H9 (cell line): ENCODE measurements around the gene PRKAG1. TPM values are rescaled to one million over a fixed set of nuclear protein-coding genes. Genes with fewer than 3 reads are reported as not detected.

ENCODE experiments used
- DNase-seq: peaks from one replicate; pipeline ENCODE4 v3.0.0-alpha.2; 2017
- H2AFZ ChIP-seq: one replicate; pipeline ENCODE4 v1.6.1; 2013; ENCODE audit warnings: mild to moderate bottlenecking, low read length, control low read depth, moderate library complexity
- H2AK5ac ChIP-seq: 2 replicates; pipeline ENCODE4 v1.6.1; 2013; ENCODE audit warnings: low read length, control low read depth, mixed read lengths; ENCODE audit not compliant: insufficient read length
- H2BK120ac ChIP-seq: one replicate; pipeline ENCODE4 v1.6.1; 2013; ENCODE audit warnings: low read depth, mild to moderate bottlenecking, low read length, control low read depth, inconsistent platforms; ENCODE audit not compliant: poor library complexity, severe bottlenecking
- H2BK12ac ChIP-seq: 2 replicates; pipeline ENCODE4 v1.6.1; 2013; ENCODE audit warnings: low read length, control low read depth, mixed read lengths, low read depth; ENCODE audit not compliant: insufficient read length
- H2BK15ac ChIP-seq: 2 replicates; pipeline ENCODE4 v1.6.1; 2013; ENCODE audit warnings: low read depth, low read length, control low read depth
- H2BK20ac ChIP-seq: one replicate; pipeline ENCODE4 v1.6.1; 2013; ENCODE audit warnings: low read depth, mild to moderate bottlenecking, low read length, control low read depth, inconsistent platforms; ENCODE audit not compliant: poor library complexity, severe bottlenecking
- H2BK5ac ChIP-seq: 2 replicates; pipeline ENCODE4 v1.6.1; 2013; ENCODE audit warnings: low read length, control low read depth, mixed read lengths; ENCODE audit not compliant: insufficient read length
- H3K14ac ChIP-seq: 2 replicates; pipeline ENCODE4 v1.6.1; 2013; ENCODE audit warnings: low read length, control low read depth; ENCODE audit not compliant: insufficient read depth
- H3K18ac ChIP-seq: 2 replicates; pipeline ENCODE4 v1.6.1; 2013; ENCODE audit warnings: low read depth, mild to moderate bottlenecking, mixed read lengths, low read length, control low read depth; ENCODE audit not compliant: insufficient read length
- H3K23ac ChIP-seq: 2 replicates; pipeline ENCODE4 v1.6.1; 2013; ENCODE audit warnings: low read length, control low read depth, mixed read lengths, low read depth; ENCODE audit not compliant: insufficient read length
- H3K23me2 ChIP-seq: 2 replicates; pipeline ENCODE4 v1.6.1; 2013; ENCODE audit warnings: low read depth, mild to moderate bottlenecking, mixed read lengths, low read length, control low read depth; ENCODE audit not compliant: insufficient read length, poor library complexity, severe bottlenecking
- H3K27ac ChIP-seq: 2 replicates; pipeline ENCODE4 v1.5.1; 2013; ENCODE audit warnings: low read length, control low read depth, mixed read lengths, low read depth; ENCODE audit not compliant: insufficient read length
- H3K27me3 ChIP-seq: 2 replicates; pipeline ENCODE4 v1.6.1; 2013; ENCODE audit warnings: low read length, control low read depth, inconsistent platforms; ENCODE audit not compliant: insufficient read depth
- H3K4ac ChIP-seq: 2 replicates; pipeline ENCODE4 v1.6.1; 2013; ENCODE audit warnings: low read depth, mild to moderate bottlenecking, control low read depth, inconsistent platforms, low read length, moderate library complexity
- H3K4me1 ChIP-seq: 2 replicates; pipeline ENCODE4 v1.6.1; 2013; ENCODE audit warnings: low read length, control low read depth, inconsistent platforms; ENCODE audit not compliant: insufficient read depth
- H3K4me2 ChIP-seq: 2 replicates; pipeline ENCODE4 v1.6.1; 2013; ENCODE audit warnings: low read length, control low read depth, mixed read lengths; ENCODE audit not compliant: insufficient read length, insufficient read depth
- H3K56ac ChIP-seq: 2 replicates; pipeline ENCODE4 v1.6.1; 2013; ENCODE audit warnings: low read depth, mild to moderate bottlenecking, mixed read lengths, low read length, control low read depth; ENCODE audit not compliant: insufficient read length
- H3K79me1 ChIP-seq: 2 replicates; pipeline ENCODE4 v1.6.1; 2013; ENCODE audit warnings: low read depth, mild to moderate bottlenecking, moderate library complexity, low read length, control low read depth, inconsistent platforms; ENCODE audit not compliant: insufficient read depth, poor library complexity, severe bottlenecking
- H3K79me2 ChIP-seq: 2 replicates; pipeline ENCODE4 v1.6.1; 2013; ENCODE audit warnings: low read length, control low read depth, inconsistent platforms; ENCODE audit not compliant: insufficient read depth
- H3K9ac ChIP-seq: 2 replicates; pipeline ENCODE4 v1.6.1; 2013; ENCODE audit warnings: low read length, control low read depth, mixed read lengths; ENCODE audit not compliant: insufficient read length; ENCODE audit errors: extremely low read depth
- H3K9me3 ChIP-seq: one replicate; pipeline ENCODE4 v1.6.1; 2013; ENCODE audit warnings: low read depth, low read length, inconsistent platforms; ENCODE audit not compliant: control insufficient read depth
- H3T11ph ChIP-seq: one replicate; pipeline ENCODE4 v1.6.1; 2013; ENCODE audit warnings: mild to moderate bottlenecking, low read length, control low read depth, inconsistent platforms
- H4K20me1 ChIP-seq: one replicate; pipeline ENCODE4 v1.6.1; 2013; ENCODE audit not compliant: control insufficient read depth, insufficient read length, insufficient read depth
- H4K5ac ChIP-seq: 2 replicates; pipeline ENCODE4 v1.6.1; 2013; ENCODE audit warnings: low read depth, mild to moderate bottlenecking, mixed read lengths, low read length, control low read depth; ENCODE audit not compliant: insufficient read length
- H4K8ac ChIP-seq: replicated peaks from 2 replicates; pipeline ENCODE4 v1.6.1; 2013; ENCODE audit warnings: low read length, control low read depth, mixed read lengths, low read depth; ENCODE audit not compliant: insufficient read length
- H4K91ac ChIP-seq: 2 replicates; pipeline ENCODE4 v1.6.1; 2013; ENCODE audit warnings: low read depth, mild to moderate bottlenecking, moderate library complexity, mixed read lengths, low read length, control low read depth; ENCODE audit not compliant: insufficient read length
- H3K27ac Mint-ChIP-seq, 3 experiments: 2 replicates in 2 of 3; 3 replicates in 1 of 3; pipeline ENCODE4 v1.8.0; 2020 to 2021; ENCODE audit warnings: mixed read lengths in 3 of 3, mild to moderate bottlenecking in 1 of 3, moderate library complexity in 1 of 3
- H3K27me3 Mint-ChIP-seq: 2 replicates; pipeline ENCODE4 v1.8.0; 2021; ENCODE audit warnings: low read depth, mild to moderate bottlenecking, moderate library complexity, mixed read lengths
- H3K36me3 Mint-ChIP-seq, 3 experiments: 2 replicates in 2 of 3; 3 replicates in 1 of 3; pipeline ENCODE4 v1.8.0; 2020 to 2021; ENCODE audit warnings: low read depth in 3 of 3, mixed read lengths in 3 of 3; ENCODE audit not compliant: insufficient read depth in 1 of 3
- H3K4me1 Mint-ChIP-seq, 2 experiments: 2 replicates each; pipeline ENCODE4 v1.8.0; 2020; ENCODE audit warnings: mixed read lengths in 2 of 2
- H3K4me3 Mint-ChIP-seq, 2 experiments: 2 replicates in 1 of 2; 3 replicates in 1 of 2; pipeline ENCODE4 v1.8.0; 2020 to 2021; ENCODE audit warnings: mild to moderate bottlenecking in 2 of 2, mixed read lengths in 2 of 2, moderate library complexity in 1 of 2
- H3K9me3 Mint-ChIP-seq, 2 experiments: 2 replicates in 1 of 2; 3 replicates in 1 of 2; pipeline ENCODE4 v1.8.0; 2020; ENCODE audit warnings: mild to moderate bottlenecking in 2 of 2, mixed read lengths in 2 of 2, moderate library complexity in 1 of 2
- CTCF ChIP-seq: fragments of 200-600 bp; sonication (generic); conservative IDR thresholded peaks from 3 replicates; pipeline ENCODE4 v1.8.0; 2021; ENCODE audit warnings: antibody characterized with exemption, mild to moderate bottlenecking
- WGBS: extraction: QIAGEN DNeasy Blood & Tissue Kit; methylation state at CpG from one replicate; pipeline ENCODE4 v1.1.7; 2013; ENCODE audit warnings: missing lambda C conversion rate, low lambda C conversion rate, mixed read lengths; ENCODE audit not compliant: insufficient read length; ENCODE audit errors: extremely low coverage; 5-methylcytosine and 5-hydroxymethylcytosine counted together
- total RNA-seq: library from RNA; stranded (reverse); gene quantifications from 2 replicates; pipeline ENCODE4 v1.2.1, GENCODE V29; 2021

PRKAG1 gene
- total RNA-seq, 1 experiment from 2014 or later, result 34.8 TPM

GRCh38 chr12:49041036-49041880 is 22.7 kb upstream of the PRKAG1 start:
- H3K27me3 ChIP-seq, result no peaks in the 10 kb centered on the region
- no peak overlapping the region for H2BK120ac ChIP-seq
- H2AK5ac ChIP-seq, result no peak overlapping the region
- H3T11ph ChIP-seq, result no peak overlapping the region
- DNase-seq, result no peak
- Mint-ChIP-seq H3K36me3 (peaks cover 60 to 98% (median 90%) of the 10 kb centered on the region in 3 experiments), H3K27ac (no peak overlapping the region), H3K27me3 (no peaks in the 10 kb centered on the region), H3K4me3 (no peak overlapping the region), H3K4me1 (no peaks in the 10 kb centered on the region), H3K9me3 (no peaks in the 10 kb centered on the region)
- no peak overlapping the region for H2BK20ac ChIP-seq
- no peak overlapping the region for H2AFZ ChIP-seq
- no peaks in the 10 kb centered on the region for H4K20me1 ChIP-seq
- H3K18ac ChIP-seq, result no peak overlapping the region
- H3K9me3 ChIP-seq, result no peaks in the 10 kb centered on the region
- H3K27ac ChIP-seq, result no peak overlapping the region
- H3K23me2 ChIP-seq, result no peaks in the 10 kb centered on the region
- no peak for TF ChIP-seq CTCF
- no peak overlapping the region for H3K23ac ChIP-seq
- H4K5ac ChIP-seq, result no peak overlapping the region
- H4K8ac ChIP-seq, result no peak overlapping the region
- H4K91ac ChIP-seq, result no peak overlapping the region
- WGBS, result no CpG with 5 or more reads among the region's 31 CpGs
- H3K4ac ChIP-seq, result no peak overlapping the region
- H3K79me2 ChIP-seq, result no peaks in the 10 kb centered on the region
- H3K56ac ChIP-seq, result no peak overlapping the region
- no peak overlapping the region for H3K9ac ChIP-seq
- no peak overlapping the region for H3K4me2 ChIP-seq
- no peak overlapping the region for H2BK12ac ChIP-seq
- H3K14ac ChIP-seq, result no peak overlapping the region; the same call in 1 of the 2 replicates
- H2BK15ac ChIP-seq, result no peak overlapping the region
- H2BK5ac ChIP-seq, result no peak overlapping the region
- H3K4me1 ChIP-seq, result no peaks in the 10 kb centered on the region
- no peaks in the 10 kb centered on the region for H3K79me1 ChIP-seq
